ENCODE measurements around the gene MOV10. TPM values are rescaled to one million over a fixed set of nuclear protein-coding genes. Genes with fewer than 3 reads are reported as not detected.
A peak's percentile ranks its signal among the peaks of the same experiment; 100 is the strongest.

Gene MOV10
- total and polyA plus RNA-seq, 9 of the 15 experiments (the other 6 are each of a cell fraction or from before 2014, with no cell fraction given), result 16.7 to 105 (median 49.5) TPM

DNA sequence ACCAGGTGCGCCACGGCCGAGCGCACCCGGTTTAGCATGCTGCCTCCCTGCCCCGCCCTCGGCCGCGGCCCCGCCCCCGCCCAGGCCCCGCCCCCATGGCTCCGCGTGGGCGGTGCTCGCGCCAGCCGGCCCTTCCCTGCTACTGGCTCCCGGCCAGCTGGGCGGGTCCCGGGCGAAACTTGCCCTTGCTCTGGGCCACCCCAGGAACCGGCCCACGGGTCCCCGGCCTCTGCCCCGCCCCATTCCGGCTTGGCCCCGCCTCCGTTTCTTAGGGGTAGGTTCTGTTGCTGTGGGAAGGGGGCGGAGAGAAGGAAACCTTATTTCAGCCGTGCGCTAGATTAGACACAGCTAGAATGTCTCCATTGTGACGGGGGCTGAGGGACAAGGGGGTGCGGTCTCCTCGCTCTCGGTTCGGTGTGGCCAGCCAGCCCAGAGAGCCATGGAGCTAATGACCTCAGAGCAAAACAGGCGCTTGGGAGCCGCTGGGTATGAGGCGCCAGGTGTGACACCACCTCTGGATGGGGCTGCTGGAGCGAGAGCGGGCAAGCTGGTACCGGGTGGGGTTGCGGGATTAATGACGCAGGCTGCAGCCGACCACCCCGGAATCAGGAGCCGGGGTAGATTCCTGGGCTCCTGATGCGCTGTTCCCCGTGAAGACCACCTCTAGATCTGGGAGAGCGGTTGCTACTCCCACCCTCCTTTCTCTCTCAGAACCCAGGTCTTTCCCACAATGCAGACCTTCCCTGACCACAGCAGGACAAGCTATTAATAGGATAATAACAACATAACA, 41.0 kb downstream of the MOV10 start, which contains the start of gene PPM1J (continued):
- TF ChIP-seq, protein P1, sequence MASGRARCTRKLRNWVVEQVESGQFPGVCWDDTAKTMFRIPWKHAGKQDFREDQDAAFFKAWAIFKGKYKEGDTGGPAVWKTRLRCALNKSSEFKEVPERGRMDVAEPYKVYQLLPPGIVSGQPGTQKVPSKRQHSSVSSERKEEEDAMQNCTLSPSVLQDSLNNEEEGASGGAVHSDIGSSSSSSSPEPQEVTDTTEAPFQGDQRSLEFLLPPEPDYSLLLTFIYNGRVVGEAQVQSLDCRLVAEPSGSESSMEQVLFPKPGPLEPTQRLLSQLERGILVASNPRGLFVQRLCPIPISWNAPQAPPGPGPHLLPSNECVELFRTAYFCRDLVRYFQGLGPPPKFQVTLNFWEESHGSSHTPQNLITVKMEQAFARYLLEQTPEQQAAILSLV (tag; IDR thresholded peaks at IDR 0.05), result no peak
- TF ChIP-seq REST (IDR thresholded peaks at IDR 0.05; ENCODE audit: borderline replicate concordance) (peak; percentile 5; the same call in 1 of the 2 replicates), REST (CRISPR knock-in tag; IDR thresholded peaks at IDR 0.05; ENCODE audit: low read depth) (no peak), ELF4 (CRISPR knock-in tag; IDR thresholded peaks at IDR 0.05) (no peak), ZNF274 (IDR thresholded peaks at IDR 0.05; ENCODE audit: borderline replicate concordance, low read depth, low read length) (no peak), AFF1 (IDR thresholded peaks at IDR 0.05; ENCODE audit: low read depth in 1 of 2, partially characterized antibody in 2 of 2) (no peak), CCNT2 (IDR thresholded peaks at IDR 0.05; ENCODE audit: borderline replicate concordance, extremely low read depth, insufficient read length, low read depth, low read length) (peak; percentile 63), ZKSCAN1 (IDR thresholded peaks at IDR 0.05; ENCODE audit: low read depth, low read length) (no peak)
- TF ChIP-seq, protein P2, sequence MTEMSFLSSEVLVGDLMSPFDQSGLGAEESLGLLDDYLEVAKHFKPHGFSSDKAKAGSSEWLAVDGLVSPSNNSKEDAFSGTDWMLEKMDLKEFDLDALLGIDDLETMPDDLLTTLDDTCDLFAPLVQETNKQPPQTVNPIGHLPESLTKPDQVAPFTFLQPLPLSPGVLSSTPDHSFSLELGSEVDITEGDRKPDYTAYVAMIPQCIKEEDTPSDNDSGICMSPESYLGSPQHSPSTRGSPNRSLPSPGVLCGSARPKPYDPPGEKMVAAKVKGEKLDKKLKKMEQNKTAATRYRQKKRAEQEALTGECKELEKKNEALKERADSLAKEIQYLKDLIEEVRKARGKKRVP (CRISPR knock-in tag; IDR thresholded peaks at IDR 0.05), result no peak
